Parathyroid adenoma (tissue), 2 donors: ENCODE data around the gene DENND5A.

ENCODE experiments used
- H2AFZ ChIP-seq: fragments of 300-600 bp; sonication (generic); one replicate; pipeline ENCODE4 v1.7.0; 2017; ENCODE audit warnings: antibody characterized with exemption, mild to moderate bottlenecking
- H3K27ac ChIP-seq: fragments of 300-600 bp; sonication (generic); one replicate; pipeline ENCODE4 v1.7.0; 2017
- H3K27me3 ChIP-seq: fragments of 300-600 bp; sonication (generic); one replicate; pipeline ENCODE4 v1.7.0; 2017; ENCODE audit warnings: low read length; ENCODE audit not compliant: control insufficient read depth, insufficient read depth
- H3K36me3 ChIP-seq: fragments of 300-600 bp; sonication (generic); one replicate; pipeline ENCODE4 v1.7.0; 2017; ENCODE audit warnings: low read length; ENCODE audit not compliant: control insufficient read depth, insufficient read depth
- H3K4me1 ChIP-seq: fragments of 300-600 bp; sonication (generic); one replicate; pipeline ENCODE4 v1.7.0; 2017; ENCODE audit warnings: control low read depth
- H3K4me2 ChIP-seq: fragments of 300-600 bp; sonication (generic); one replicate; pipeline ENCODE4 v1.7.0; 2017; ENCODE audit warnings: low read length
- H3K4me3 ChIP-seq: fragments of 300-600 bp; sonication (generic); one replicate; pipeline ENCODE4 v1.7.0; 2017; ENCODE audit warnings: low read depth, low read length
- H3K79me2 ChIP-seq: fragments of 300-600 bp; sonication (generic); one replicate; pipeline ENCODE4 v1.7.0; 2017; ENCODE audit warnings: control low read depth
- H3K9ac ChIP-seq: fragments of 300-600 bp; sonication (generic); one replicate; pipeline ENCODE4 v1.7.0; 2017; ENCODE audit warnings: mild to moderate bottlenecking
- H3K9me3 ChIP-seq: fragments of 300-600 bp; sonication (generic); one replicate; pipeline ENCODE4 v1.7.0; 2017; ENCODE audit warnings: low read length; ENCODE audit not compliant: control insufficient read depth
- CTCF ChIP-seq: fragments of 300-600 bp; sonication (generic); IDR thresholded peaks from one replicate; pipeline ENCODE4 v1.7.0; 2017; ENCODE audit warnings: antibody characterized with exemption, mild to moderate bottlenecking
- donor health status: primary hyperparathyroidism.

Gene DENND5A

GRCh38 chr11:9150501-9150900, 114.6 kb downstream of the DENND5A start:
- Histone ChIP-seq H3K9ac (no peak overlapping the region), H3K27ac (no peak overlapping the region), H3K36me3 (no peaks in the 10 kb centered on the region)

GRCh38 chr11:9148727-9149126, 116.4 kb downstream of the DENND5A start:
- H3K27me3 ChIP-seq, result no peaks in the 10 kb centered on the region
- H3K9ac ChIP-seq, result no peak overlapping the region
- no peaks in the 10 kb centered on the region for H3K36me3 ChIP-seq
- H3K4me3 ChIP-seq, result no peak overlapping the region
- H3K27ac ChIP-seq, result no peak overlapping the region
- H3K4me2 ChIP-seq, result no peak overlapping the region
- H3K9me3 ChIP-seq, result no peaks in the 10 kb centered on the region
- no peak overlapping the region for H2AFZ ChIP-seq
- no peak for TF ChIP-seq CTCF
- no peaks in the 10 kb centered on the region for H3K4me1 ChIP-seq
- H3K79me2 ChIP-seq, result no peaks in the 10 kb centered on the region

More at GRCh38 chr11:9150501-9150900, 114.6 kb downstream of the DENND5A start:
- TF ChIP-seq CTCF, result no peak
- Histone ChIP-seq H3K9me3 (no peaks in the 10 kb centered on the region), H3K79me2 (no peaks in the 10 kb centered on the region), H3K27me3 (no peaks in the 10 kb centered on the region), H2AFZ (no peak overlapping the region), H3K4me3 (no peak overlapping the region), H3K4me2 (no peak overlapping the region), H3K4me1 (no peaks in the 10 kb centered on the region)

GRCh38 chr11:9148035-9148434, 117.1 kb downstream of the DENND5A start:
- TF ChIP-seq CTCF, result no peak
- H3K9me3 ChIP-seq, result no peaks in the 10 kb centered on the region
- H3K27ac ChIP-seq, result no peak overlapping the region

GRCh38 chr11:9146477-9146876, 118.7 kb downstream of the DENND5A start:
- Histone ChIP-seq H3K36me3 (no peaks in the 10 kb centered on the region), H3K9me3 (no peaks in the 10 kb centered on the region), H3K79me2 (no peaks in the 10 kb centered on the region), H3K27me3 (no peaks in the 10 kb centered on the region), H3K9ac (no peak overlapping the region), H3K4me3 (no peak overlapping the region), H3K27ac (no peak overlapping the region), H3K4me1 (no peaks in the 10 kb centered on the region), H2AFZ (no peak overlapping the region), H3K4me2 (no peak overlapping the region)
- no peak for TF ChIP-seq CTCF

More at GRCh38 chr11:9148035-9148434, 117.1 kb downstream of the DENND5A start:
- Histone ChIP-seq H3K4me1 (no peaks in the 10 kb centered on the region), H3K9ac (no peak overlapping the region), H3K27me3 (no peaks in the 10 kb centered on the region), H2AFZ (no peak overlapping the region), H3K36me3 (no peaks in the 10 kb centered on the region), H3K4me3 (no peak overlapping the region), H3K4me2 (no peak overlapping the region), H3K79me2 (no peaks in the 10 kb centered on the region)

- no peaks in the 10 kb centered on the region for H3K9me3 ChIP-seq
- no peaks in the 10 kb centered on the region for H3K79me2 ChIP-seq
- no peak overlapping the region for H2AFZ ChIP-seq
- no peak overlapping the region for H3K27ac ChIP-seq
- no peaks in the 10 kb centered on the region for H3K36me3 ChIP-seq
- H3K4me1 ChIP-seq, result no peaks in the 10 kb centered on the region
- no peak overlapping the region for H3K9ac ChIP-seq
- H3K27me3 ChIP-seq, result no peaks in the 10 kb centered on the region
- TF ChIP-seq CTCF, result no peak
- no peak overlapping the region for H3K4me2 ChIP-seq
- no peak overlapping the region for H3K4me3 ChIP-seq
Measured at GRCh38 chr11:9145283-9145682, 119.9 kb downstream of the DENND5A start.
